Tibial nerve (tissue), 4 donors: Measurements from ENCODE around the gene GYG2.

Experiments used
- CTCF ChIP-seq, 5 experiments: fragments of 200-600 bp in 3 of 5; fragments of 450-650 bp in 2 of 5; sonication (generic) in 3 of 5; IDR thresholded peaks; one replicate each; pipeline ENCODE4 v1.5.1; 2016 to 2019; ENCODE audit warnings: antibody characterized with exemption in 5 of 5, mild to moderate bottlenecking in 3 of 5, moderate library complexity in 2 of 5
- EP300 ChIP-seq, 2 donors: sonication (generic); formaldehyde crosslinking; IDR thresholded peaks; one replicate each; pipeline ENCODE4 v1.6.1; 2017; ENCODE audit warnings: antibody characterized with exemption in 2 of 2, mild to moderate bottlenecking in 1 of 2

GRCh38 chrX:2903366-2903765 is 74.6 kb downstream of the GYG2 start:
- TF ChIP-seq CTCF (IDR thresholded peaks at IDR 0.05) (no peak), EP300 (IDR thresholded peaks at IDR 0.05) (no peak)
